ENCODE data around the gene TRANK1.

- TF ChIP-seq CTCF (conservative IDR thresholded peaks at IDR 0.05; ENCODE audit: low read depth, low read length) (no peak), POLR2A (IDR thresholded peaks at IDR 0.05; ENCODE audit: low read depth, low read length) (no peak), RCOR1 (IDR thresholded peaks at IDR 0.05; ENCODE audit: insufficient replicate concordance, low read length) (no peak), RFX5 (IDR thresholded peaks at IDR 0.05; ENCODE audit: low read depth, low read length) (no peak)
Measured at GRCh38 chr3:36803091-36803791, 141.6 kb downstream of the TRANK1 start.

Data from IMR-90 (cell line).